Measurements from ENCODE around the gene SOHLH2.

Gene SOHLH2

DNA sequence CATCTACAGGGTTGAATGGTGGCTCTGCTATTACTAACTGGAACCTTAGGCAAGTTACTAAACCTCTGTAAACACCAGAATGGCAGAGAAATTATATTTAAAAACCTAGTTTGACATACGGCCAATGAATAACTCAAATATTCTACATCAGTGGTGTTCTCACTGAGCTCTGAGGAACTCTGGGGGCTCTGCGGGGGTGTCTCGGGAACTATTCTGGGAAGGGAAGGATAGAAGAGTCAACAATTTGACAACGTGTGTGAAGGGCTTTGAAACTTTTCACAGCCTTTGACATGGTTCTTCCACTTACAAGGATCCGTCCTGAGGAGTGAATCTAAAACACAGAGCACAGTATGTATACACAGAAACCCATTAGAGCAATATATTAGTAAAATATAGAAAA is 38.7 kb downstream of the SOHLH2 start:
- DNase-seq, result no peak

DNA sequence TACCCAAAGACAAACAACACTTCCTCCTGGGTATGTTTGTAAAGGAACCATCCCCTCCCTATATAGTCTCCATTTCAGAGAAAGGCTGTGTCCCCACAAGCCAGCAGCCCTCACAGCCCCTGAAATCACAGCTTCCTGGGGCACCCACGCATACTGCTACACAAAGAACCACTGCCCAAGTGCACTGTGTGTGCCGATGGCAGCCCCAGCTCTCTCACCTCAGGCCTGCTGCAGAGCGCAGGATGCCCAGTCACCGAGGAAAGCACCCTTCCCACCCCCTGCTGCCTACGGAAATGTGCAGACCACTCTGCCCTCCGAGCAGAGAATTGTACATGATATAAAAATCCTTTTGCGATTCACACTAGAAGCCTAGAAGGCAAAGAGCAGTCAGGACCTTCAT is 39.4 kb downstream of the SOHLH2 start:
- DNase-seq, result no peak

DNA sequence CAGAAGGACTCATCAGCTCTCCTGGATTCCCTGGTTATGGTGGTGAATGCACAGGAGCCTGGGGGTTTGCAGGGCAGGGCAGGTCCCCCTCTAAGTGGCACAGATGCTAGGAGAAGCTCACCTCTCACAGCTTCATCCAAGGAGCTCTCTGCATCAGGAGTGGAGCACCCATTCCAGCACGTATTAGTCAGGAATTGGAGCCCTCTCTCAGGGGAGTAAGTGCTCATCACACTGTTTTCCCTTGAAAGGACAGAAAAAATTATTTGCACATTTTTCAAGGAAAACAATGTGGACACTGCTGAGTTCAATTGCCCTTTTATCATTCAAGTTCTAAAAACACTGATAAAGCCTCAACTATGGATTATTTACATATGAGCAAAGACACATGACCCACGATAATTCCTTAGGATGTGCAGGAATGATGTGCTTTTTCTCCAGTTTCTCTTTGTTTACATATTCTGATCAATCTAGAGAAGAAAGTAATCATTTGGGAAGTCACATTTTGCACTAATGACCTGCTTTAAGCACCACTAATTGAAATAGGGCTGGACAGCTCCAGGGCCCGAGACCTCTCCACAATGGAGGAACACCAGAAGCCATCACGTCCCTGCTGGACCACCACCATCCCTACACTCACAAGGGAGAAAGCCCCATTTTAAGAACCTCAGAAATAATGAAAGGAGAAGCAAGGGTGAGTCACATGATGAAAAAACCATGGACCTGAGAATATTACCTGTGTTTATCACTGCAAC is 40.6 kb downstream of the SOHLH2 start:
- DNase-seq, result no peak

DNA sequence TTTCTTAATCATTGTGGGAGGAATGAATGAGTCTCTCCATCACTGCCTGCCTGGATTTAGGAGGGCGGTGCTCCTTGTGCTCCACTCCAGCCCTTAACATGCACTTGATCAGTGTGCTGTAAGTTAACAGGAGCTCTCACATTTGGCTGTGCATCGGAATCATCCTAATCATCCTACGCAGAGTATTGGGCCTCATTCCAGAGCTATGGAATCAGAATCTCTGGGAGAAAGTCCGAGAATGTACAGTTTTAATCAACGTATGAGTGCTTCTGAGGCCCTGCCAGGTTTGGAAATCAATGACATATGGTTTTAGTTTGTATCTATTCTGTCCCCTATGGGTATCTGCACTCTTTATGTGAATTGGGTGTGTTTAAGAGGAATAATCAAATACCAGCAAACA is 48.3 kb downstream of the SOHLH2 start:
- DNase-seq, result no peak

DNA sequence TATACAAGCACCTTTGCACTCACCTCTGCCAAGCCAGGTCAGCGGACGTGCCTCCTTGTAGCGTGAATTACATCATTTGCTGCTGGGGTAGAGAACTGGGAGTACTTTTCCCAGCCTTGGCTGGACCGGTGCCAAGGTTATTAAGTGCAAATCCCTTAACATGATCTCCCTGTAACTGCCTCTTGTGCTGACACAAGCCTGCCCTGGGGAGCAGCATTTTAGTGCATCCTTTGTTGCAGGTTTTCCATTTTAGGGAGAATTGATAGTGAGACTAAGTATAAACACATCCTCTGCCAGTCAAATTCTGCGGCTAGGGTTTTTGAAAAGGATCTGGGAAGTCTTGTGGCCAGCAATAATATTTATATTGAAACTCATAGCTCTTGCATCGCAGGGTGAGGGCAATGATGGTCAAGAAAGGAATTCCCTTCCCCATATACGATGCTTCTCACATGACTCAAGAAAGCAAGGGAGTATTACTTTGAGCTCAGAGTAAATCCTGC is 50.5 kb downstream of the SOHLH2 start:
- DNase-seq, result peak; percentile 37

DNA sequence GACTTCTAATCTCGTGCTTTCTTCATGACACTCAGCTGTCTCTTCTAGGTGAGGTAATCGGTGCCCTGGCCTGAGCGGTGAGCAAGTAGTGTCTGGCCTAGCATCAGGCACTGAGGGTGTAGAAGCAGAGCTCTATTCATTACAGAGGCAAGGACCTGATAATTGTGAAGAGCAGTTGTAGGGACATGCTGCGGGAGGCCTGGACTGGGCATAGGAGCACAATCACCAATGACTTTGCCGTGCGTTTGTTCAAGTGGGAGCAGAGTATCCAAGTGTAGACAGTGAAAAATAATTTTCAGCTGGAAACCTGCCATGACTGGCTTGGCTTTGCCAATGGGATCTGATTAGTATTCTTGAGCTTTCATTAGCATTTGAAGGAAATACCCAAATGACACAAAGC is 51.1 kb downstream of the SOHLH2 start:
- DNase-seq, result no peak

DNA sequence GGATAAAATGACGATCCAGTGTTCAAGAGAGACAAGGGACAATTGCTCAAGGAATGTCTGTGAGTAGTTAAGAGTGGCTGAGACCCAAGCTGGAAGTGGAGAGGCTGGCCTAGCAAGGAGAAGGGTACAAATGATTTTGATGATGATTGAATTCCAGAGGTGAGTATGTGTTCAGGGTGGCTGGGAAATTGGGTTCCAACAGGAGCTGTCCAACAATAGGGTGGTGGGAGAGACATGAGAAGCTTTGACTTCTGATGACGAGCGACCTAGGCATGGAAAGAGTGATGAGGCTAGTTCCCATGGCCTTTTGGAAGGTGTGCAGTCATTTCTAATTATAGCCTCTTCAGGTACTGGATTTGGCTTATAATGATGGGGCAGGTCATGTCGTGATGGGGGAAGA is 54.1 kb downstream of the SOHLH2 start:
- no peak for DNase-seq

DNA sequence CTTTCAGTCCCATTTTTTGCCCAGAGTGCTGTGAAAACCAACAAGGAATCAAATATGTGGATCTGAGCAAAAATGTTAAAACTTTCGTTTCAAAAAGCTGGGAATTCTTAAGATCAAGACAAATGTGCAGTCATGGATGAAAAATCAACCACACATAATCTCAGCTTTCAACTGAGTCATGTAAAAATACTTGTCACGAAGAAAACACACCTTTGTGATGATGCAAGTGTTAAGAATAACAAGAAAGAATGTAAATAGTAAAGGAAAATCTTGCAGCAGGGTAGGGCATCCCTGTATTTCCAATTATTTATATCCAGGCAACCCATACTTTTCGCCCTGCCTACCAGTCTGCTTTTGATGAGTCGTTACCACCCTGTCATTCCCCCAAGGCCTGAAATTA is 55.7 kb downstream of the SOHLH2 start:
- DNase-seq, result no peak

DNA sequence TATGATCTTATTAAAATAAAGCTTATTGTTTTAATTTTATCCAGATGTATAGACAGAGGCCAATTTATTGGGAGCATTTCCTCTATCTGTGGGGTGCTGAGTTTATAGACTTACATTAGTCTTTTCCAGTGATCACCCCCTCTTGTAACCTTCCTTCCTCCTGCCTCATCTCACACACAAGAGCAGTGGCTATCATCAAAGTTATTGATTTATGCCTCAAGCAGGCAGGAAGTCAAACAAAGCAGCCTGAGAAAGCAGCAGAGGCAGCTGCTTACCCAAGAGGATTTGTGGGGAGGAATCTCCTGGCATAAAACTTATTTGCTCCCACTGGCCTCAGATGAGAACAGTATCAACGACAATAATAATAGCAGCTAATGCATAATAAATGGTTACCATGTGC is 56.9 kb downstream of the SOHLH2 start:
- no peak for DNase-seq

DNA sequence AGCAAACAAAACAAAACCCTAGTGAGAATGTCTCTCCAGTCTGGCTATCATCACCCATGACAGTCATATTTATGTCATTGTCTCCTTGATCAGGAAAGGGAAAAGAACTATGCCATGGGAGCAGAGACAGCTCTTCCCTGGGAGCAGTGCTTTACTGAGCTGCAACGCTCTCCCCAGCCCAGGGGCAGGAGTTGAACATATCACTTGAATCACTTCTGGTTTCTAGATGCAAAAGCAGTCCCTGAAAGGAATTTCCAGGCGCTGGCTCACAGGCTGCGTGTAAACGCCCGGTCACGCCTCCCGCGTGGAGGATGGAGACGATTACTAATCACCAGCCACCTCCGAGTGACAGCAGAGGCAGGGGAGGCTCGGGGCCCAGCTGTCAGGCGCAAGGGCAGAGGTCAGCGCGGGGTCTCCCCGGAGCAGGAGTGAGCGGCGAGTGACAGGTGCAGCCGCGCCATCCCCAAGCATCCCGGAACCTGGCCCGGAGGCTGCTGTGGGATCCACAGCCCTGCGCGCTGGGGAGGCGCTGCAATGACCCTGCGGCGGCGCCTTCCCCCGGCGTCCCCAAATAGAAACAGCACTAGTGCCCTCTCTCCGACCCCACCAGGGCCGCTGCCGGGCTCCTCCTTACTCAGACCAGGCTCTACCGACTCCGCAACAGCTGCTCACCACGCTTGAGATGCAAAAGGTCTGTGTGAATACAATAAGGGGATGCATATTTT is 59.6 kb downstream of the SOHLH2 start:
- no peak for DNase-seq

DNA sequence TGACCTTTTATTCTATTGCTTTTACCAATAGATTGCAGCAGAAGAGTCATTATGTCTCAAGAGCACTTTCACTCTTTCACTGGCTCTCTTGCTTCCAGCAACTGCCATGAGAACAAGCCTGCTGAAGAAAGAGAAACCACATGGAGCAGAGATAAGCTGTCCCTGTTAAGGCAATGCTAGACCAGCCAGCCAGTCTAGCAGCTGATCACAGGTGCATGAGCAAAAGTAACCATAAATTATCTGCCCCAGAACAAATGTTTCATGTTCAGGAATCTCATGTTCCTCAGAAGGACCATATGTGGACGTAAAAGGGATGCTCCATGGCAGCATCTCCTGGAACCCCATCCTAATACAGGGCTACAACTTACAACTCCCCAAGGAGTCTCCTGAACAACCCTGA is 62.8 kb downstream of the SOHLH2 start:
- DNase-seq, result no peak

DNA sequence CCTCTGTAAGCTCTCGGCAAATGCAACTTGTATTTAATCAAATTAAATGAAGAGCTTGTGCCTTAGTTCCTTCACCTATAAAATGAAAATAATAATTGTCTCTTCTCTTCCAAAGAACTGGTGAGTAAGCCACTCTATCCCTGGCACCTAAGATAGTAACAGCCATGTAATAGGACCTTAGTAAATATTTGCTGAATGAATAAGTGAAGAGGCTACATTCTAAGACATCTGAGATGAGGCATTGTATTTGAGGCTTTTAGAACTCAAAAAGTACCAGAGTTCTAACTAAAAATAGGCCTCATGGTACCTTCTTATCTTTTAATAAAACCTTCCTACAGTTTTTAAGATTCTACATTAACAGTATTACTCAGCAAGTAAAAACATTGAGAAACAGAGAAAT is 65.9 kb downstream of the SOHLH2 start:
- no peak for DNase-seq

DNA sequence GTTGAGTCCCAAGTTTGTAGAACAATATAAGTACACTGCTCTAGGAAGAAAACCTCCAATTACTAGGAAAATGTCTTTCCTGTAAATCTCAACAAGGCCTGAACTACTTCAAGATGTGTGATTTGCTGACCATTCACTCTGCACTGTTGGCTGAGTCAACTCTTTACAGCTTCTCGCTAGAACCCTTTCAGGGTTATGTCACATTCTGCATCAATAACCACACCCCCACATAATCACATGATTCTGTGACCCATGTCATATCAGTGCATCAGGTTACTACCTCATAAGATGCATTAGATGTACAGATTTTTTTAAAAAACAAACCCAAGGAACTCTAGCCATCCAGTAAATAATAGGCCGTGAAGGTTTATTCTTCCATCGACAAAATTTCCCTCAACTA is 67.0 kb downstream of the SOHLH2 start:
- no peak for DNase-seq

DNA sequence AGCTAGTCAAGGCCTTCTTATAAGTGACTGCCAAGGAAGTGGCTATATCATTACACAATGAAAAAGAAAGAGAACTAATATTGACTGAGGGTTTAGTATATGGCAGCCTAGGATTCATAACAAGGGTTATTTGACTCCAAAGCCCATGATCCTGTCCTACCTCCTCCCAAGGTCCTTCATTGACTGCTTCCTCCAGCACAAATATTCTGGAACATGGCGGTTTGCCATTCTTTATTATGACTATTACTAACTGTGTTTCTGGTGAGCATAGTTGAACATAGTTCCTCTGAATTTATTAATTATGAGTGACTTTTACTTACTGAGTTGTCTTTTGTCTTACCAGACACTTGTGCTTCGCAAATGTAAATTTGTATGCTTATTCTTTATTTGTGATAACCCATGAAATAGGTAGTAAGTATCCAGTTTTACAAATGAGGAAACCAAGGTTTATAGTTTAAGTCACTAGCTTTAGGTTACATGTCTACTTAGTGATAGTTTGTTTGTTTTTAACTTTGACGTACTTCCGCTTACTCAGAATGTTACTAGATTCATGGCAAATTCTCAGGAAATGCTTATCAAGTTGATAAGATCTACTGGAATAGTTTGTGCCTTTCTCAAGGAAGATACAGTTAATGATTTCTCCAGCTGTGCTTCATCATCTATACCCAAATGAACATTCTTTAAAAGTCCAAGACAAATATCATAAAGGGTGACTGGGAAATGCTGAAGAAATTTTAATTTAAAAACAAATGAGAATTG is 67.7 kb downstream of the SOHLH2 start:
- no peak for DNase-seq

DNA sequence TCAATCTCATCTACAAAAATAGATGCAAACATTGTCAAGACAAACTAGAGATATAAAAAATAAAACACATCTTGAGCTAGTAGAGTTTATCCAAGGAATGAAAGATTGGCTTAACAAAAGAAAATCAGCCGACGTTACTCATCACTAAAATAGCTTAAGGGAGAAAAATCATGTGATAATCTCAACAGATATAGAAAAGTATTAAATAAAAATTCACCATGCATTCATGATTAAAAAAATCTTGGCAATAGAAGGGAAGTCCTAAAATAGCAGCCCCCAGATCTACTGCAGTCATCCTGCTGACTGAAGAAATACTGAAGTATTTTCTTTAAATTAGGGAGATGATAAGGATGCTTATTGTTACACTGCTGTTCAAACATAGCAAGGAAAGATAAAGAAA is 70.6 kb downstream of the SOHLH2 start:
- DNase-seq, result no peak

DNA sequence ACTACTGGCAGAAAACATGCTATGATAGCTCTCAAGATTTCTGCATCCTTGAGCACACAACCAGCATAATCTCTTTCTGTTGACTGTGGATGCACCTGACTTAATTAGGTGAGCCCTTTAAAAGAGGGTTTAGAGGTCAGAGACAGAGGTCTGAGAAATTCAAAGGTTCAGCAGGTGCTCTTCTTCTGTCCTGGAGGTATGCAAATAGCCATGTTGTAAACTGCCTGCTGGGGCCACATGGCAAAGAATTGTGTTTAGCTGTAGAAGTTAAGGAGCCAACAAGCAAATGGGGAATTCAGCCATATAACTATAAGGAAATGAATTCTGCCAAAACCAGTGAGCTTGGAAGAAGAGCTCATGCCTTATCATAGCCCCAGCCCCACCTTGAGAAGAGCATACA is 71.6 kb downstream of the SOHLH2 start:
- DNase-seq, result no peak

DNA sequence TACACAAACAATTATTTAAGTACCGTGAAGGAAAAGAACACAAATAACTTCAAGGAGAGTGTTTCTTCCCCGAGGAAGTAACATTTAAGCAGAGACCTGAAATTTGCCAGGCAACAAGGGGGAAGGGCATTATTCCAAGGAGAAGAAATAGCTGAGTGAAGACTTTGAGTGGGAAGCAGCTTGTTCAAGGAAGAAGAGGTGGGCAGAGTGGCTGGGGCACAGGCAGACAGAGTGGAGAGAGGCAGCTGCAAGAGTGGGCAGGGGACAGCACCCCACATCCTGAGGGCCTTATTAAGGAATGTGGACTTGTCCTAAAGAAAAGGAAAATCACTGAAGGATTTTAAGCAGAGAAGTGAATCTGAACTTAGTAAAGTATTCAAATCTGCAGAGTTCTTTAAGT is 78.5 kb downstream of the SOHLH2 start:
- no peak for DNase-seq

DNA sequence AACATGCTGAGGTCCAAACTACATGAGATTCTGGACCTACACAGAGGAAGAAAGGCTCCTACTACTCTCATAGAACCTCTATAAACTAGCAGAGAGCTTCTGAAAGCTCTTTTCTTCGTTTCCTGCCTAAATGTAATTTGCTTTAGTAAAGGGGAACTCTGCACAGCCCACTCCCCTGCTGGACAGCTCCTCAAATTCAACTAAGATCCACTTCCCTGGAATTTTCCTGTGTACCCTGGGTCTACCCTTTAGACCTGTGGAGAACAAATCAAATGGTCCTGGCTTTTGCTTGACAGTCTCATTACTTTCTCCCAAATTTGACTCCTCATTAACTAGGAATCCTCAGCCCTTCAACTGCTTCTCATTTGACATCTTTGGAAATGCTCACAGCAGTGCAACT is 79.7 kb downstream of the SOHLH2 start:
- DNase-seq, result no peak

DNA sequence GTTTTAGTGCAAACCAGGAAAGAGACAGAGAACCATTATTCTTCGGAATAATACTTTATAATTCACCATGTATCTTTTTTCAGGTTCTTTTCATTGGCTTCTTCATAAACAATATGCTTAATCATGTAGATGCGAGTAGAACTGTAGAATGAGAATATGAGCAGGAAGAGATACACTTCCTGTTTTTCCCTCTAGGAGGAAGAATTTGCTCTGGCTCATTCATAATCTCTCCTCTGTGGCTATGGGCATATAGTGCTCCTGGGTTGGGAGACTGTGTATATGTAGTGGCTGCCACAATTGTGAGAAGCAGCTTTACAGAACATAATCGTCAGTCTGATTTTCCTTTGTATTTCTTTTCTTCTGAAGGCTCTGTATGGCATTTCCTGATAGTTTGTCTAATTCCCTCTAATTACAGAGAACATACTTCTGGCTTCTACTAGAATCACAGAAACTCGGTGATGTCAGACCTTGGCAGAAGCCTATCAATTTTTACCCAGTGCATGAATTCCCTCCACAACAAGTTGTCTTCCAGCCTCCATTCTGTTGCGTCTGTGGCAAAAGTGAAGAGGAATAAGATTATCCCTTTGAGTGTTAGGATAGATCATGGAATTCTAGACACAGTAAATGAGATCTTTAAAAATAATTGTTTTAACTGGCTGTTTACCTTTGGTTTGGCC is 80.3 kb downstream of the SOHLH2 start:
- no peak for DNase-seq

DNA sequence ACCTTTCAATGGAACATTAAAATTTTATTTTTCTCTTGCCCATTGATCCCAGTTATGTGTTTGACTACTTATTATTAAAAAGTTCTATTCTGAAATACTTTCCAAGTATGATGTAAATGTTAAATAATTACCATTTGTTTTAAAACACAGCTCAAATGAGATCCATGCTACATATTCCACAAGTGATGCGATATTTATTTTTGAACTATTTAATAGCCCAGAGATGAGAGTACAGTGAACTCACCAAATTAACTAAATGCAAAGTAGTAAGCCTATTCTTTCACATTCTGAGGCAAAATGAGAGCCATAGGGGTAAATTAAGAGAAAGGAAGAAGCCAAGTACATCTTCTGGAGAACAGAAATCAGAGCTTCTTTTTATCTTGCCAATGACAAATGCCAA is 82.0 kb downstream of the SOHLH2 start:
- no peak for DNase-seq

DNA sequence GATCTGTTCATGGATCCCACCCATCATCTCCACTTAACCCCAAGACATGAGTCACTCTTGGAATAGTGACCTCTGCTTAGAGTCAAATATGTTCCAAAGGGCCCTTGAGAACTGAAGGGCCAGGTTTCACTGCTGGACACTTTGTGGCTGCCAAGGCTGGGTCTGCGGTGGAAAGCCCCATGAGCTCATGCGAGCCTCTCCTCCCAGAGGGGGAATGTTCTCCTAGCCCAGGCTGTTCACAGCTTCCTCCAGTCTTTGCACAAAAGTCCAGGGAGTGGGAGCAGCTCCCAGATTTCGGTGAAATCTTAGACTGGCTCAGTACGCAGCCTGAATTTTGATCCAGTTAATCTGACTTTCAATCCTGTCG is 82.4 kb downstream of the SOHLH2 start:
- DNase-seq, result no peak

DNA sequence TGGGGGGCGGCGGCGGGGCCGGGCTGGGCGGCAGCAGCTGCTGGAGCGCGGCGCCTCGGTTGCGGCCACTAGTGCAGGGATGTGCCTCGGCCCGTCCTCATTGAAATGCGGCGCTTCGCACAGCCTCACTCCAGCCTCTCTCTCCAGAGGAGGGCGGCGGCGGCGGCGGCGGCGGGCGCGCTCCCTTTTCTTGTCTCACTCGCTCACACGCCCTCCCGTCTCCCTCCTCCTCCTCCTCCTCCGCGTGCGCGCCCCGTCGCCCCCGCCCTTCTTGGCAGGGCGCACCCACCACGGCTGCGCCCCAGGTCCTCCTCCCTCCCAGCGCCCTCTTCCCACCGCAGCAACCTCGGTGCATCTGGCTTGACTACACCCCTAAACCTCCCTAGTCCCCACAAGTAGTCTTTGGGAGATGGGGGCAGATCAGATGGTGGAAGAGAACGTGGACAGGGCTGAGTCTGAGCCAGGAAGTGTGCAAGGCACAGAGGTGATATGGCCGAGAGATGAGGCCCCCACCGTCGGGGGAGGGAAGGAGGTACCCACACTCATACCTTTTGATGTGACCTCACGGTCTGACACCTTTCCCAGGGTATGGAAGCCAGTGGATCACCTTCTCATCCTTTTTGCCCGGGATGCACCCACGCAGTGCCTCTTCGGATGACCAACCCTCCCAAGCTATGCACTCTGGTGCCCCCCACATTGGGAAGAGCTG is 83.0 kb downstream of the SOHLH2 start, which contains the start of gene DCLK1:
TSS of gene DCLK1 (minus strand) at position 161 of the 709 bp plus-strand sequence.
- peak; percentile 32 for DNase-seq
